NCI-H2029 (cell line): ENCODE data around the gene USP20.

Experiments
- DNase-seq: peaks from one replicate; lab custom pipeline; 2025; lab: John Stamatoyannopoulos, UW

The USP20 gene

GRCh38 chr9:129919841-129920240 lies 84.6 kb downstream of the USP20 start:
- DNase-seq = no peak

DNA sequence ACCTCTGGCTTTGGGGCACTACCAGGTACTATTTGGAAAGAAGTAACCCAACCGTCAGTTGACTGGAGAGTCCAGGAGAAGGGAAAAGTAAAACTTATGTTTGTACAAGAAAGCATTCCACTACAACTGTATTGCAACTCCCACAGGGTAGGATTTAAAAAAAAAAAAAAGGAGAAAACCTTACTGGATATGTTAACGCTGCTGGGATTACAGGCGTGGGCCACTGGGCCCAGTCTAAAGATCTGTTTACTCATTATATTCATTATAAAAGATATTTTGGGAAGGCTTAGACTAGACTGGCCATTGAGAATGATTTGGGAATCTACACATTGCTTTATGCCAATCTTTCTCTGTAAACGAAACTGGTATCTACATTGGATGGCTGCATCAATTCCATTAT lies 86.6 kb downstream of the USP20 start:
- DNase-seq = no peak

DNA sequence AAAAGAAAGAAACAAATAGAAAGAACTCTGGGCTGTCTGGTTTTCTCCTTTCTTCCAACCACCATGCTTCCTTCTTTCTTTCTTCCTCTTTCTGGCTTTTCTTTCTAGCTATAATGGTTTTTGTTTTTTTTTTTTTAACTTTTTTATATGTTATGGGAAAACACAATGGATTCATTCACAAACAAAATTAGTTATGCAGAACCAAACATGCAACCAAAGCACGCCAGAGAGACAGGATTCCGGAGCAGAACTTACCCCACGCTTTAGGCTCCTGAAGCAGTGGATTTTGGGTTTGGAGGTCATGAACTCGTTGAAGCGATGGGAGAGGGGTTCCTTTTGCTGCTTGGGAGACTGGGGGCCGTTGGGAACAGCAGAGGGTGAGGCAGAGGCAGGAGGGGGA lies 88.3 kb downstream of the USP20 start:
- DNase-seq = no peak

DNA sequence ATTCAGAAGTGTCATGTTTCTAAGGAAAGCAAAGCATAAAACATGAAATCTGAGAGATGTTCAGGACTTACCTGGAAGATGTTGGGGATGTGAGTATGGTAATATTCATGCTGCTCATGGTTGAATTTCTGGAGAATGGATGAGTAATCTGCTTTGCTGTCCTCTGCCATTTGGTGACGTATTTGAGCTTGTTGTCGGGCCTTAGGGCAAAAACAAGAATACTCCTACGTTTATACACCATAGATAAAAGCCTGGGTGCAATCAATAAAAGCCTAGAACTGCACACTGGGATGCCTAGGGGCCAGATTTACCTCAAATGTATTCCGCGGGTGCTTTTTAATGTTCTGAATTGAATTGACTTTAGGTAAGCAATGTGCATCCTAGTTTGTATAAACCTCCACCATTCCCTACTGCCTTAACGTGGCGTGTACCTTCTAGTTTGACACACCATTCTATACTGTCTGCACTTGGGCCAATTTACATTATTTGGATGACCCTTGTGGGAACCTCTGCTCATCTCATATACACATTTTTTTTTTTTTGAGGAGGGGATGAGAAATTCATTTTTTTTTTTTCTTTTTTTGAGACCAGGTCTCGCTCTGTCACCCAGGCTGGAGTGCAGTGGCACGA lies 94.4 kb downstream of the USP20 start:
- DNase-seq = no peak

- DNase-seq = no peak
These were observed 95.5 kb downstream of the USP20 start for GRCh38 chr9:129930743-129931142.
